CD4-positive, alpha-beta T cell treated with Interleukin-21 for 1 hour (primary cell): ENCODE results near the gene NEDD4L.

ENCODE experiments used
- DNase-seq: peaks from one replicate; pipeline ENCODE4 v3.0.0-alpha.2; 2020

NEDD4L gene

GRCh38 chr18:58125183-58125582 is 81.2 kb downstream of the NEDD4L start:
- DNase-seq, result no peak

- DNase-seq, result no peak
These were observed 81.7 kb downstream of the NEDD4L start for GRCh38 chr18:58125756-58126155.

- no peak for DNase-seq
These were observed 84.7 kb downstream of the NEDD4L start for GRCh38 chr18:58128381-58129374.

GRCh38 chr18:58132595-58133261 is 88.7 kb downstream of the NEDD4L start:
- DNase-seq, result no peak

- DNase-seq, result no peak
These were observed 91.2 kb downstream of the NEDD4L start for GRCh38 chr18:58135183-58135641.

GRCh38 chr18:58135701-58136331 is 91.8 kb downstream of the NEDD4L start:
- peak; percentile 56 for DNase-seq

- no peak for DNase-seq
These were observed 92.9 kb downstream of the NEDD4L start for GRCh38 chr18:58136879-58137278.

- no peak for DNase-seq
These were observed 95.7 kb downstream of the NEDD4L start for GRCh38 chr18:58139459-58140386.

- DNase-seq, result no peak
These were observed 96.6 kb downstream of the NEDD4L start for GRCh38 chr18:58140387-58141325.

- no peak for DNase-seq
These were observed 99.4 kb downstream of the NEDD4L start for GRCh38 chr18:58143386-58143785.

- DNase-seq, result no peak
These were observed 100.1 kb downstream of the NEDD4L start for GRCh38 chr18:58144106-58144505.

- DNase-seq, result no peak
These were observed 100.8 kb downstream of the NEDD4L start for GRCh38 chr18:58144671-58145285.

- no peak for DNase-seq
These were observed 102.1 kb downstream of the NEDD4L start for GRCh38 chr18:58146099-58146498.

GRCh38 chr18:58148954-58149471 is 105.0 kb downstream of the NEDD4L start:
- no peak for DNase-seq

- DNase-seq, result no peak
These were observed 106.7 kb downstream of the NEDD4L start for GRCh38 chr18:58150772-58151171.

- no peak for DNase-seq
These were observed 108.2 kb downstream of the NEDD4L start for GRCh38 chr18:58152216-58152615.

- no peak for DNase-seq
These were observed 108.9 kb downstream of the NEDD4L start for GRCh38 chr18:58152891-58153290.

GRCh38 chr18:58156516-58156915 is 112.5 kb downstream of the NEDD4L start:
- DNase-seq, result no peak

GRCh38 chr18:58157237-58157636 is 113.2 kb downstream of the NEDD4L start:
- DNase-seq, result no peak

- no peak for DNase-seq
These were observed 114.0 kb downstream of the NEDD4L start for GRCh38 chr18:58158008-58158407.
